H1 (cell line): Measurements from ENCODE around the gene PLA2R1. TPM values are rescaled to one million over a fixed set of nuclear protein-coding genes. Genes with fewer than 3 reads are reported as not detected.

Source experiments
- CTCF ChIA-PET: fragments of 300-600 bp; sonication (Branson Sonifier 250); formaldehyde crosslinking; loops from one replicate; lab custom pipeline; 2021; ENCODE audit not compliant: partially characterized antibody; lab: Charles Lee
- POLR2A ChIA-PET: fragments of 300-600 bp; sonication (Branson Sonifier 250); formaldehyde crosslinking; loops from one replicate; lab custom pipeline; 2021; ENCODE audit warnings: inconsistent platforms; ENCODE audit not compliant: partially characterized antibody; lab: Charles Lee
- DNase-seq, 2 experiments: peaks; one replicate each; pipeline versions ENCODE4 v3.0.0 to v3.0.0-alpha.2; 2010 to 2022; ENCODE audit warnings: low spot score in 2 of 2, low read depth in 1 of 2, mixed read lengths in 1 of 2
- FAIRE-seq: peaks from 2 replicates; lab custom pipeline; 2011; peaks lifted over from hg19 to GRCh38; lab: Jason Lieb, UNC
- H2AFZ ChIP-seq: 2 replicates; pipeline ENCODE4 v1.8.1; 2012; ENCODE audit warnings: low read length, inconsistent platforms
- H2AK5ac ChIP-seq: 2 replicates; pipeline ENCODE4 v1.6.1; 2013; ENCODE audit warnings: low read depth, low read length
- H2BK120ac ChIP-seq: replicated peaks from 2 replicates; pipeline ENCODE3; 2013; ENCODE audit warnings: low read depth, low read length, inconsistent platforms
- H2BK12ac ChIP-seq: 2 replicates; pipeline ENCODE4 v1.6.1; 2013; ENCODE audit warnings: low read depth, low read length
- H2BK15ac ChIP-seq: 2 replicates; pipeline ENCODE4 v1.6.1; 2013; ENCODE audit warnings: low read length
- H2BK20ac ChIP-seq: 2 replicates; pipeline ENCODE4 v1.6.1; 2013; ENCODE audit warnings: low read length
- H2BK5ac ChIP-seq: 2 replicates; pipeline ENCODE4 v1.6.1; 2013; ENCODE audit warnings: low read depth, low read length
- H3K14ac ChIP-seq: 2 replicates; pipeline ENCODE4 v1.6.1; 2013; ENCODE audit warnings: inconsistent platforms; ENCODE audit not compliant: insufficient read length
- H3K18ac ChIP-seq: 2 replicates; pipeline ENCODE4 v1.6.1; 2013; ENCODE audit warnings: low read length; ENCODE audit errors: extremely low read depth
- H3K23ac ChIP-seq: 2 replicates; pipeline ENCODE4 v1.6.1; 2013; ENCODE audit warnings: inconsistent platforms; ENCODE audit not compliant: insufficient read length
- H3K23me2 ChIP-seq: 2 replicates; pipeline ENCODE4 v1.6.1; 2013; ENCODE audit warnings: low read depth, low read length
- H3K27ac ChIP-seq: 2 replicates; pipeline ENCODE4 v1.6.1; 2011; ENCODE audit warnings: low read depth, low read length, inconsistent platforms
- H3K27me3 ChIP-seq, 4 experiments: replicated peaks in 1 of 4; 1 replicate in 1 of 4; 2 replicates in 3 of 4; pipeline versions ENCODE4 v1.6.1 to v1.8.1; 2011 to 2013; ENCODE audit warnings: low read length in 3 of 4, mild to moderate bottlenecking in 3 of 4, inconsistent platforms in 2 of 4, mixed read lengths in 2 of 4, moderate library complexity in 1 of 4; ENCODE audit not compliant: control insufficient read depth in 3 of 4, insufficient read depth in 3 of 4; ENCODE audit errors: extremely low read depth in 1 of 4
- H3K36me3 ChIP-seq, 4 experiments: 2 replicates each; pipeline versions ENCODE4 v1.6.1 to v1.8.1; 2011 to 2013; ENCODE audit warnings: mild to moderate bottlenecking in 4 of 4, low read length in 3 of 4, moderate library complexity in 2 of 4, control low read depth in 1 of 4, inconsistent platforms in 1 of 4; ENCODE audit not compliant: insufficient read depth in 4 of 4, control insufficient read depth in 2 of 4
- H3K4ac ChIP-seq: replicated peaks from 2 replicates; pipeline ENCODE3; 2013; ENCODE audit warnings: low read length, low read depth, mixed read lengths, inconsistent platforms; ENCODE audit not compliant: insufficient read length
- H3K4me1 ChIP-seq, 4 experiments: replicated peaks in 1 of 4; 1 replicate in 1 of 4; 2 replicates in 3 of 4; pipeline versions ENCODE4 v1.6.1 to v1.8.1; 2011 to 2013; ENCODE audit warnings: low read length in 3 of 4, inconsistent platforms in 2 of 4, mixed read lengths in 1 of 4; ENCODE audit not compliant: insufficient read depth in 4 of 4, control insufficient read depth in 3 of 4
- H3K4me2 ChIP-seq, 2 experiments: 2 replicates each; pipeline versions ENCODE4 v1.6.1 to v1.8.1; 2011 to 2013; ENCODE audit warnings: low read depth in 2 of 2, low read length in 2 of 2, control low read depth in 1 of 2, inconsistent platforms in 1 of 2, mild to moderate bottlenecking in 1 of 2; ENCODE audit not compliant: insufficient read depth in 1 of 2
- H3K4me3 ChIP-seq, 4 experiments: fragments of 200-600, 300-600 bp in 1 of 4; sonication (generic), shearing (Covaris generic), sonication (Bioruptor Twin) in 1 of 4; 2 replicates each; pipeline versions ENCODE4 v1.5.1 to v1.8.1; 2011 to 2016; ENCODE audit warnings: low read length in 4 of 4, low read depth in 3 of 4, control low read depth in 2 of 4, inconsistent platforms in 2 of 4, mild to moderate bottlenecking in 2 of 4, mixed read lengths in 1 of 4, moderate library complexity in 1 of 4; ENCODE audit not compliant: insufficient read depth in 2 of 4; ENCODE audit errors: extremely low read depth in 1 of 4
- H3K56ac ChIP-seq: replicated peaks from 2 replicates; pipeline ENCODE3; 2013; ENCODE audit warnings: low read depth, mild to moderate bottlenecking, mixed read lengths, low read length, inconsistent platforms; ENCODE audit not compliant: insufficient read length
- H3K79me1 ChIP-seq: 2 replicates; pipeline ENCODE4 v1.6.1; 2013; ENCODE audit warnings: low read depth, low read length, control low read depth
- H3K79me2 ChIP-seq, 2 experiments: 2 replicates each; pipeline versions ENCODE4 v1.6.1 to v1.8.1; 2012 to 2013; ENCODE audit warnings: low read length in 2 of 2, mild to moderate bottlenecking in 2 of 2, inconsistent platforms in 1 of 2; ENCODE audit not compliant: insufficient read depth in 2 of 2, control insufficient read depth in 1 of 2
- H3K9ac ChIP-seq, 4 experiments: replicated peaks in 1 of 4; 1 replicate in 1 of 4; 2 replicates in 3 of 4; pipeline versions ENCODE4 v1.6.1 to v1.8.1; 2011 to 2013; ENCODE audit warnings: low read depth in 3 of 4, low read length in 3 of 4, control low read depth in 2 of 4, mild to moderate bottlenecking in 2 of 4, moderate library complexity in 2 of 4, inconsistent platforms in 1 of 4; ENCODE audit errors: extremely low read depth in 1 of 4
- H3K9me3 ChIP-seq, 2 experiments: 2 replicates each; pipeline versions ENCODE4 v1.6.1 to v1.8.1; 2012 to 2013; ENCODE audit warnings: mild to moderate bottlenecking in 2 of 2, moderate library complexity in 2 of 2, control low read depth in 1 of 2, inconsistent platforms in 1 of 2, low read depth in 1 of 2, low read length in 1 of 2, mixed read lengths in 1 of 2; ENCODE audit not compliant: insufficient read depth in 2 of 2
- H4K20me1 ChIP-seq, 2 experiments: replicated peaks in 1 of 2; 2 replicates each; pipeline versions ENCODE3 to v1.8.1; 2011 to 2013; ENCODE audit warnings: inconsistent platforms in 2 of 2, low read length in 2 of 2, mild to moderate bottlenecking in 1 of 2; ENCODE audit not compliant: insufficient read depth in 2 of 2, control insufficient read depth in 1 of 2
- H4K5ac ChIP-seq: 2 replicates; pipeline ENCODE4 v1.6.1; 2013; ENCODE audit warnings: low read length, low read depth, mixed read lengths, inconsistent platforms; ENCODE audit not compliant: insufficient read length
- H4K8ac ChIP-seq: 2 replicates; pipeline ENCODE4 v1.8.0; 2013; ENCODE audit warnings: mild to moderate bottlenecking, moderate library complexity, low read length, inconsistent platforms; ENCODE audit not compliant: insufficient read depth; ENCODE audit errors: extremely low read depth
- H4K91ac ChIP-seq: replicated peaks from 2 replicates; pipeline ENCODE3; 2013; ENCODE audit warnings: low read length, mixed read lengths, inconsistent platforms; ENCODE audit not compliant: insufficient read length
- CTCF ChIP-seq, 3 experiments: IDR thresholded peaks; 1 replicate in 2 of 3; 2 replicates in 1 of 3; pipeline versions ENCODE4 v1.5.1 to v1.6.1; 2011; ENCODE audit warnings: low read length in 3 of 3, mild to moderate bottlenecking in 3 of 3, inconsistent platforms in 2 of 3, low read depth in 1 of 3, moderate library complexity in 1 of 3; ENCODE audit not compliant: insufficient read depth in 1 of 3; ENCODE audit errors: control extremely low read depth in 1 of 3
- NRF1 ChIP-seq: IDR thresholded peaks from 2 replicates; pipeline ENCODE4 v1.6.1; 2011; ENCODE audit warnings: mild to moderate bottlenecking, low read depth, low read length, improper control_type of control experiment
- WGBS, 2 experiments: shearing (Covaris generic) in 1 of 2; methylation state at CpG; one replicate each; pipeline versions ENCODE4 v1.1.6 to v1.1.7; 2013 to 2015; ENCODE audit warnings: low lambda C conversion rate in 2 of 2, mixed read lengths in 2 of 2, inconsistent platforms in 1 of 2, low coverage in 1 of 2, missing lambda C conversion rate in 1 of 2; ENCODE audit not compliant: insufficient replicate concordance in 2 of 2, insufficient coverage in 1 of 2, insufficient read length in 1 of 2; ENCODE audit errors: extremely low coverage in 1 of 2, missing lambda C conversion rate in 1 of 2; 5-methylcytosine and 5-hydroxymethylcytosine counted together
- polyA plus RNA-seq, 7 experiments: library from polyadenylated mRNA; depleted of rRNA in 3 of 7; stranded (reverse) in 5 of 7; unstranded in 2 of 7; fragments of >200 nt in 5 of 7; fragments of 200-250 nt in 2 of 7; gene quantifications; 1 replicate in 5 of 7; 2 replicates in 1 of 7; 4 replicates in 1 of 7; pipeline versions ENCODE4 v1.2.1 to v1.2.3, GENCODE V29; 2011 to 2013; ENCODE audit warnings: missing spikeins in 2 of 7, mixed read lengths in 2 of 7
- total RNA-seq: library from RNA; stranded (reverse); fragmentation: NEBNext Ultra II Directional; extraction: Animal tissue kit (Norgen Biotek cat#: 25700); gene quantifications from 2 replicates; pipeline ENCODE4 v1.2.1, GENCODE V29; 2021

PLA2R1 gene
- total and polyA plus RNA-seq, 2 of the 8 experiments (the other 6 are each of a cell fraction or from before 2014, with no cell fraction given): 0.65 to 1.5 TPM

GRCh38 chr2:160085662-160086061, 23.2 kb upstream of the PLA2R1 start:
- Histone ChIP-seq H4K8ac (no peak overlapping the region), H3K9ac (no peak overlapping the region), H4K5ac (no peak overlapping the region), H3K36me3 (peaks cover 0 to 3% (median 0%) of the 10 kb centered on the region in 4 experiments; a peak in 1 of 8 replicates), H3K27me3 (no peaks in the 10 kb centered on the region; a peak in 1 of 7 replicates), H3K79me2 (no peaks in the 10 kb centered on the region), H3K4me3 (no peak overlapping the region), H3K56ac (no peak overlapping the region), H3K23me2 (no peaks in the 10 kb centered on the region), H3K23ac (no peak overlapping the region), H2AK5ac (no peak overlapping the region), H3K79me1 (no peaks in the 10 kb centered on the region), H4K91ac (no peak overlapping the region), H2BK20ac (no peak overlapping the region), H3K27ac (no peak overlapping the region), H2AFZ (no peak overlapping the region), H2BK5ac (no peak overlapping the region), H3K14ac (no peak overlapping the region), H2BK15ac (no peak overlapping the region), H2BK120ac (no peak overlapping the region), H4K20me1 (no peaks in the 10 kb centered on the region), H2BK12ac (no peak overlapping the region), H3K4ac (no peak overlapping the region), H3K4me1 (no peaks in the 10 kb centered on the region), H3K9me3 (peaks cover 48 to 57% of the 10 kb centered on the region in 2 experiments), H3K4me2 (no peak overlapping the region), H3K18ac (no peak overlapping the region)
- CTCF ChIA-PET: interaction anchor here (0.7 to 3.4 kb wide), 10 partner anchors 9 to 919 kb away, joined by 3 to 15 read pairs (median 3); no protein-coding TSS in a partner anchor
- 81% methylated on average over 3 of the region's 3 CpGs; no CpG with 5 or more reads in 1 of the 2 experiments for WGBS, 2 experiments
- POLR2A ChIA-PET: no interaction called here
- DNase-seq: no peak
- no peak for FAIRE-seq
- peak in 1 of 3 experiments; percentile 1; a peak in 1 of 4 replicates for TF ChIP-seq CTCF (IDR thresholded peaks at IDR 0.05; ENCODE audit: control extremely low read depth in 1 of 3, insufficient read depth in 1 of 3, low read depth in 1 of 3, low read length in 3 of 3)
- TF ChIP-seq NRF1: no peak
